ENCODE results near the gene NACC2.

DNA sequence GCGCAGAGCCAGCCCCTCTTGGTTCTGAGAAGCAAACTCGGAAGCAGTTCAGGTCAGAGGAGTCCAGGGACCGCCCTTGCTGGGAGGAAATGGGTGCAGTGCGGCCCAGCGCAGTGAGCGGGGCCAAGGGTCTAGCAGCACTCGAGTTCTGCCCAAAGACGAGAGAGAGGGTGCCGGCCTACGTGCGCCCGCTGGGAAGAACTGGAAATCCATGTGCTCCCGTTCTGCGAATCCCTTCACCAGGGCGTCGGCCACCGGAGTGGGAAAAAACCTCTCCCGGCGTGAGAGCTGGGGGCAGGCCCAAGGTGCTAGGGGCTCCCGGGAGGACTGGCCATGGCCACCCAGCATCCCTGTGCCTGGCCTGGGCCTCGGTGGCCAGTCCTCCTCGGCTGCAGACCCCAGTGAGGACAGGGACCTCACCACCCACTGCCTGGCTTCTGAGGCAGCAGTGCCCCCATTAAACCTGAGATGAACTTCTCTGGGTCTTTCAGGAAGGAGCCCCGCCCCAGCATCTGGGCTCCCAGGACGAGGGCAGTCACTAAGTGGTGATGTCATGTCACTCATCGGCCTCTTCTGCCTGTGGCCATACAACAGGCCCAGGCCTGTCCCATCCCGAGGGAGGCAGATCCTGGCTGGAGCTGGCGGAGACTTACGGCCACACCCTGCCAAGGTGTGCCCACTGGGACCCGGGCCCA lies 13.0 kb upstream of the NACC2 start:
- TF ChIP-seq, protein P1, sequence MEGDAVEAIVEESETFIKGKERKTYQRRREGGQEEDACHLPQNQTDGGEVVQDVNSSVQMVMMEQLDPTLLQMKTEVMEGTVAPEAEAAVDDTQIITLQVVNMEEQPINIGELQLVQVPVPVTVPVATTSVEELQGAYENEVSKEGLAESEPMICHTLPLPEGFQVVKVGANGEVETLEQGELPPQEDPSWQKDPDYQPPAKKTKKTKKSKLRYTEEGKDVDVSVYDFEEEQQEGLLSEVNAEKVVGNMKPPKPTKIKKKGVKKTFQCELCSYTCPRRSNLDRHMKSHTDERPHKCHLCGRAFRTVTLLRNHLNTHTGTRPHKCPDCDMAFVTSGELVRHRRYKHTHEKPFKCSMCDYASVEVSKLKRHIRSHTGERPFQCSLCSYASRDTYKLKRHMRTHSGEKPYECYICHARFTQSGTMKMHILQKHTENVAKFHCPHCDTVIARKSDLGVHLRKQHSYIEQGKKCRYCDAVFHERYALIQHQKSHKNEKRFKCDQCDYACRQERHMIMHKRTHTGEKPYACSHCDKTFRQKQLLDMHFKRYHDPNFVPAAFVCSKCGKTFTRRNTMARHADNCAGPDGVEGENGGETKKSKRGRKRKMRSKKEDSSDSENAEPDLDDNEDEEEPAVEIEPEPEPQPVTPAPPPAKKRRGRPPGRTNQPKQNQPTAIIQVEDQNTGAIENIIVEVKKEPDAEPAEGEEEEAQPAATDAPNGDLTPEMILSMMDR (IDR thresholded peaks at IDR 0.05) = no peak
- TF ChIP-seq POLR2A (IDR thresholded peaks at IDR 0.05) = no peak
